ENCODE data around the gene ATP8A2.

ATP8A2 gene

GRCh38 chr13:25901460-25902376 lies 529.9 kb downstream of the ATP8A2 start:
- DNase-seq = no peak

DNA sequence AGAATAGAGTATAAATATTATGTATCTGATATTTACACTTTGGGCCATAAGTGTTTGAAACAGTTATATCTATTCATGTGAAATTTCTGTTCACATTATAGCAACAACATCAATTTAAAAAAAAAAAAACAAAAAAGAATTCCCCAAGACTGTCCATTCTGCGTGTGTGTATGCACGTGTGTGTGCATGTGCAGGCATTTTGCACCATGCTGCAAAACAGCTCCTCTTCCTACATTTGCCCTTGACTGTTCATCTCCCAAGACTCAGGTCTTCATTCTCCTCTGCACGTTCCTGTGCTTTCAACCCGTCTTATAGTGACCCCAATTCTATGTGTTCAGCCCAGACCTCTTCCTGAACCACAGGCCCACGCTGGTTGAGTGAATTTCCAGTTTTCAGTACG lies 530.7 kb downstream of the ATP8A2 start:
- no peak for DNase-seq

- DNase-seq = no peak
Measured at GRCh38 chr13:25902891-25903341, 531.1 kb downstream of the ATP8A2 start.

DNA sequence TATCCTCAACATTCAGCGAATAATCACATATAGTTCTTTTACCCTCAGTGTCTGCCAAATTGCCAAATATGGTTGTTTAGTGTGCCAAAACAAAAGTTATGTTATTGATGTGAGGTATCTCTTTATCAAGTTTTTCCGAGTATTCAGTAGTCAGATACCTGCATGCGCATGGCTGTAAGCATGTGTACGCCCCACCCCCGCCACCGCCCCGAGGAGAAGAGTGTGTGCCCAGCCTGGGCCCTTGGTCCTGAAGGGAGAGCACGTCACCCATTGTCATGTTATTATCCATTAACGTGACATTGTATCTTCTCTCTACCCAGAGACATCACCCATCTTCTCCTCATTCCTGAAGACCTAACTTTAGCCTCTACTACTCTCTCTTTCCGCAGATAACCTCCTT lies 533.1 kb downstream of the ATP8A2 start:
- no peak for DNase-seq

DNA sequence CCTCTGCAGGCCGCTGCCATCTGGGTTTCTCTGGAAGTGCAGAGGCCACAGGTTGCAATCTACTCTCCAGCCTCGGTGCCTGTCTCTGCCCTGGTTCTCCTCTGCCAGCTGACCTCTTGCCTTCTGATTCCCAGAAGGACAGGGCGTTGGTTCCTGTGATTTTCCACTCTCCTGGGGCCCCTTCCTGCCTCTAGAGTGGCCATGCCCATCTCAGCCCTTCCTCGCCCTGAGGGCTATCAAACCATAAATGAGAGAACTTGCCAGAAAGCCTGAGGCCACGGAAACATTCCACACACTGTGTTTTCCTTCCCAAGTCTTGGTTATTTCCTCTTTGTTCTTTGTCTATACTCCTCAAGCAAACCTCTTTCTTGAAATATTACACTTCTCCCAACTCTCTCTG lies 533.8 kb downstream of the ATP8A2 start:
- no peak for DNase-seq

GRCh38 chr13:25906191-25906661 lies 534.5 kb downstream of the ATP8A2 start:
- no peak for DNase-seq

GRCh38 chr13:25908366-25908765 lies 536.6 kb downstream of the ATP8A2 start:
- no peak for DNase-seq

- no peak for DNase-seq
Measured at GRCh38 chr13:25910243-25910642, 538.5 kb downstream of the ATP8A2 start.

GRCh38 chr13:25910991-25911419 lies 539.2 kb downstream of the ATP8A2 start:
- DNase-seq = no peak

- no peak for DNase-seq
Measured at GRCh38 chr13:25912961-25913360, 541.2 kb downstream of the ATP8A2 start.

DNA sequence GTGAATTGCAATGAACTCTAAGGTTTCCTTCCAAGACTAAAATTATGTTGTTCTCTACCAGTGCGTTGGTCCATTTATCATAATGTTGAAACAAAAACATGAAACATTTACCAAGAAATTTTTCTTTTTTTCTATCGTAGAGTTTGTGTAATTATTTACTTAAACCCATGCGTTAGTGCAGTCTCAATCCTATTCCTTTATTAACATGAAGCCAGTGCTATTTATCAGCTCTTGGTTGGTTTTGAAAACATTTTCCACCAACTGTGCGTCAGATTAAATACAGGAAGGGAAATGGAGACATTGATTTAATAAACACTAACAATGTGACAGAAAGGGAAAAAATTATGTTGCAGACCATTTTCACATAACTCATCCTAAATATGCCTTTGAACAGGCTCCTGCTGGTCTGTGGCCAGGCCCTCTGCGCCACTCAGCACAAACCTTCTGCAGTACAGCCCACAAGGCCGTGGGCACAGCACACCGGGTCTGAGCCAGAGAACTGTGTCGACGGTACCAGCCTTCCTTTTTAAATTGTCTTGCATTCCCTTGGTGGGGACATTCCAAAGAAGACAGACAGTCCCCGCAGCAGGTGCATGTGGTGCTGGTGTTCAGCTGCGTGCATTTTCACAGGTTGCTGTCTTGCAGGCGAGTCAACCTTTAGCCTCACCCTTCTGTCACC lies 544.2 kb downstream of the ATP8A2 start:
- DNase-seq = no peak

GRCh38 chr13:25920277-25920676 lies 548.5 kb downstream of the ATP8A2 start:
- no peak for DNase-seq

GRCh38 chr13:25920931-25921330 lies 549.2 kb downstream of the ATP8A2 start:
- DNase-seq = no peak

GRCh38 chr13:25922376-25922775 lies 550.6 kb downstream of the ATP8A2 start:
- no peak for DNase-seq

DNA sequence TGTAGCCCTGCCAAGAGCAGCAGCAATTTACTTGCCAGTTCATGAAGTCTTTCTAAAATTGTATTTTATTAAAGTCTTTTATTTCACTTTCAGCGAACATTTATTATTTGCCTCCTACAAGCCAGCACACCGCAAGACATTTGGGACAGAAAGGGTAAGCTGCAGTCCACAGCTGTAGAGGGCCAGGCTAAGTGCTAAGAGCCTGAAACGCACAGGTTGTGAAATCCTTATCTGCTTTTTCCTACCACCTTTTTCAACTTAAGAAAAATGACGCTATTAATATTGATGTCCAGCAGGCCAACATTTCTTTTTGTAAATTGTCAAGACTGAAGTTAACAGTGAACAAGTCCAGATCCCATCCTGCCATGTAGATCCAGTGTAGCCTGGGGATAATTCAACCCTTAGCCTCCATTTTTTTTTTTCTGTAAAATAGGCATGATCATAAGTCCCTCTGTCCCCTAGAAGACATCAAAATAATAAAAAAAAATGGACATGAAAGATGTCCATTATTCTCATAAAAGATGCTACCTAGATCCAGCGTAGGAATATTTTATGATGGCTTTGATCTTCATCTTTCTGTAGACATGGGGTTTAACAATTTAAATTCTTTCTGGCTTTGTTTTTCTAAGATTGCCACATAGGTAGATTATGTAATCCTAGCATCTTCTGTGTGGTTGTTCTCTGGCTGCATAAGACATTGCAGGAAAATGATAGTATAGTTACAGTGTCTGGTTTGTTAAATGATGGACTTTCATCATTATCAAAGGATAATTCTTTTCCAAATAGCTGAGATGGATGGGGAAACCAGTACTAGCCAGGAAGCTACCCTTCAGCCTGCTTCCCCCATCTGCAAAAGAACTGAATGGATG lies 551.7 kb downstream of the ATP8A2 start:
- DNase-seq = no peak

DNA sequence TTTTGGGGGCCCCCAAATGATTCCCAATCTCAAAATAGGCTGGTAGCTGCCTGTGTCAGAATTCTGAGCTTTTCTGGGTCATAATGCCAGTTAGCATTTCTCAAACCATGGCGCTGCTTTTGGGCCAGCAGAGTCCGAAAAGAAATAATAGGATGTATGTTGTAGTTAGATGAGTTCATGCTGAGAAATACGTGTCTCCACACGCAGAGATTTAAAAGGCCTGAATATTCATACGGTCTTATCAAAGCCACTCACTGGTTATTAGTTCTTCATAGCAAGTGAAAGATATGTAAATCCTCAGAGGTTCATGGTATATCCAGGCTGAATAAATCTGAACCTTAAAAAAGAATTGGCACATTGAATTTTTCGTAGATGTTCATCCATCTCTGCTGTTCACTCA lies 555.6 kb downstream of the ATP8A2 start:
- DNase-seq = no peak

DNA sequence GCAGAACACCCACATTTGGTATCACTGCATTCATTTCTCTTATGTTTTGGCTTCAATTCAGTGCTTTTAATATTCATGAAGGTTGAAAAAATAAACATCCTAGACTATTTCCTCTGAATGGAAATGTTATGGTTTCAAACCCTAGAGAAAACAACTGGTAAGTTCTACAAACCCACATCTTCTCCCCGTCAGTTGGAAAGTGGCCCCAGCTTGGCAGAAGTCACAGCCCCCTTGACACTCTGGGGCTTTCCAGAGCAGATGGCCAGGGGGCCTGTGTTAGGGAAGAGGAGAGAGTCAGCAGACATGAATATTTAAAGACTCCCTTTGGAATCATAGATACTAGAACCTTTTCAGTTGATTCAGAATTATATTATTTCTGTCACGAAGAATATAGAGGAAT lies 556.2 kb downstream of the ATP8A2 start:
- no peak for DNase-seq

- no peak for DNase-seq
Measured at GRCh38 chr13:25928941-25929505, 557.2 kb downstream of the ATP8A2 start.

GRCh38 chr13:25929816-25930215 lies 558.0 kb downstream of the ATP8A2 start:
- no peak for DNase-seq

GRCh38 chr13:25930653-25931052 lies 558.9 kb downstream of the ATP8A2 start:
- no peak for DNase-seq

- DNase-seq = no peak
Measured at GRCh38 chr13:25932365-25932764, 560.6 kb downstream of the ATP8A2 start.

DNA sequence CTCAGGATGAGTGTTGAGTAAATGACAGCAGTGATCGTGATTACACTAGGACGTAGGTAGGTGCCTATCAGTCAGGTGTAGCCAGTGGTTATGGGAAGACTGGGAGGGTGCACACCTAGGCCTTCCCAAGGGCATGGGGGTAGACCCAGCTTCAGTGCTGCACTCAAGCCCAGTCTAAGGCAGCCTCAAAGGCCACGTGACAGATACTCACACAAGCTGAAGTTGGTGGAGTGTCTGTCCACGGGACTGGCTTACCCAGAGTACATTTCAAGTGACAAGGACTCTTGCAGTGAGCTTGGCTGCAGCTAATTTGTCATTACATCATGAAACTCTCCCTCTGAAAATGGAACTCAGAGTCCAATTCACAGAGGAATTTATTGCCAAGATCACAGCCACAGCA lies 561.7 kb downstream of the ATP8A2 start:
- DNase-seq = no peak

- DNase-seq = no peak
Measured at GRCh38 chr13:25934127-25934526, 562.4 kb downstream of the ATP8A2 start.
